GM12801 (cell line): ENCODE data around the gene GABRP.

Source experiments
- TF ChIP-seq, protein P1 (sequence below): IDR thresholded peaks from one replicate; pipeline ENCODE4 v1.5.1; 2011; ENCODE audit warnings: control low read depth; ENCODE audit not compliant: insufficient read length; ENCODE audit errors: extremely low read depth

Gene GABRP

DNA sequence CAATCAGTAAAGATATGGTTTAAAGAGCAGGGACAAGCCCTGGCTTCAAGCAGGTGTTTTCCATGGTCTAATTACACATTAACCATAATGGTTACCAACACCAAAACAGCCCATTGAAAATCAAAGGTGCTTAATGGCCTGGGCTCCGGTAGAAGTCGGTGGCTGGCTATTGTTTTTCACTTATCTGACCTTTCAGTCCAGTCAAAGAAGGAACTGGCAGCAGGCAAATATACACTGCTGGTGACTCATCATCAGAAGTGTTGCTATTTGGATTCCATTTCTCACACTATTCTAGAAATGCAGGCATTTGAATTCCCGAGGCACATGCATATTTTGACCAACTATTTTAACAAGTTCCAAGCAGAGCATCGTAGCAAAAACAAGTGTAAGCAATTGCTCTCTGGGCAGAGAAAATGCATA, 26.3 kb upstream of the GABRP start:
- TF ChIP-seq, protein P1, sequence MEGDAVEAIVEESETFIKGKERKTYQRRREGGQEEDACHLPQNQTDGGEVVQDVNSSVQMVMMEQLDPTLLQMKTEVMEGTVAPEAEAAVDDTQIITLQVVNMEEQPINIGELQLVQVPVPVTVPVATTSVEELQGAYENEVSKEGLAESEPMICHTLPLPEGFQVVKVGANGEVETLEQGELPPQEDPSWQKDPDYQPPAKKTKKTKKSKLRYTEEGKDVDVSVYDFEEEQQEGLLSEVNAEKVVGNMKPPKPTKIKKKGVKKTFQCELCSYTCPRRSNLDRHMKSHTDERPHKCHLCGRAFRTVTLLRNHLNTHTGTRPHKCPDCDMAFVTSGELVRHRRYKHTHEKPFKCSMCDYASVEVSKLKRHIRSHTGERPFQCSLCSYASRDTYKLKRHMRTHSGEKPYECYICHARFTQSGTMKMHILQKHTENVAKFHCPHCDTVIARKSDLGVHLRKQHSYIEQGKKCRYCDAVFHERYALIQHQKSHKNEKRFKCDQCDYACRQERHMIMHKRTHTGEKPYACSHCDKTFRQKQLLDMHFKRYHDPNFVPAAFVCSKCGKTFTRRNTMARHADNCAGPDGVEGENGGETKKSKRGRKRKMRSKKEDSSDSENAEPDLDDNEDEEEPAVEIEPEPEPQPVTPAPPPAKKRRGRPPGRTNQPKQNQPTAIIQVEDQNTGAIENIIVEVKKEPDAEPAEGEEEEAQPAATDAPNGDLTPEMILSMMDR, result no peak

DNA sequence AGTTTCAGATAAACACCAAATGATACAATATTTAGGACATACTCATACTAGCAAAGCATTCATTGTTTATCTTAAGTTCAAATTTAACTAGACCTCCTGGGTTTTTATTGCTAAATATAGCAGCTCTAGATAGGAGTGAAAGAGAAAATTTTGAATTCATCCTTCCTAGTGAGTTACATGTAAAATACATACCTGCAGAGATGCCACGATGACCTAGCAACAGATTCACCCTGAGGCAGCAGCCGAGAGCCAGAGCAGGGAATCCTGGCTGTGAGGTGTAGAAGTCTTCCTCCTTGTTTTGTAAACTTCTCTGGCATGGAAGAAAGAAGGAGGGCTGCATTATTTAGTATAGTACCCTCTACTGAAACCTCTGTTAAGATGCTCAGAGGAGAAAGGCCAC, 25.9 kb upstream of the GABRP start:
- TF ChIP-seq, protein P1, result no peak

DNA sequence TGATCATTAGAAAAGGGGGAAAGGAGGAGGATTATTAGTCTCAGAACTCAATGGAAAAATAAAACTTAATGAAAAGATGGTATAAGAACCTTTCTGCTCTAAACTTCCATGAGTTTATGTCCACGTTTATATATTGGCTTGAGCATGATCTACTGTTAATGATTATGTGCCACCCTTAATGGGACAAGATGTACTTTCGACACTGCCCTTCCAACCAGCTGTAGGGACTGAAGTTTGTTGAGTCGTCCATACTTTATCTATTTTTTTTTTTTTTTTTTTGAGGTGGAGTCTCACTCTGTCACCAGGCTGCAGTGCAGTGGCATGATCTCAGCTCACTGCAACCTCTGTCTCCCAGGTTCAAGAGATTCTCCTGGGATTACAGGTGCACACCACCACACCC, 25.0 kb upstream of the GABRP start:
- TF ChIP-seq, protein P1, result no peak

DNA sequence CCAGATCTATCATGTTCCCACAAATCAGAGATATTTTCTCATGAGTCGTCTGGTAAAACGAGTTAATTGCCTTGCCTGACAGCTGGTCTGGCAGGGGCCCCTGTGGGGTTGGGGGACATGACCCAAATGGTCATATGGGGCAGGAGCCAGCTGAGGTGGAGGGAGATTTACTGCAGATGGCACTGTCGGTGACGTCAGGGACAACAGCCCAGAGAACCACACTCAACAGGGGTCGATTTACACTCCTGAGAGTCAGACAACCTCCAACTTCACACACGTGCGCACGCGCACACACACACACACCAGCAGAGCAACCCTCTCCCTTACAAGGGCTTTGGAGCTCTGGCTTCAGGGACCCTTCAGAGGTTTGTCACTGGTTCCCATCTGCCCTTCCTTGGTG, 23.4 kb upstream of the GABRP start:
- TF ChIP-seq, protein P1, result no peak

DNA sequence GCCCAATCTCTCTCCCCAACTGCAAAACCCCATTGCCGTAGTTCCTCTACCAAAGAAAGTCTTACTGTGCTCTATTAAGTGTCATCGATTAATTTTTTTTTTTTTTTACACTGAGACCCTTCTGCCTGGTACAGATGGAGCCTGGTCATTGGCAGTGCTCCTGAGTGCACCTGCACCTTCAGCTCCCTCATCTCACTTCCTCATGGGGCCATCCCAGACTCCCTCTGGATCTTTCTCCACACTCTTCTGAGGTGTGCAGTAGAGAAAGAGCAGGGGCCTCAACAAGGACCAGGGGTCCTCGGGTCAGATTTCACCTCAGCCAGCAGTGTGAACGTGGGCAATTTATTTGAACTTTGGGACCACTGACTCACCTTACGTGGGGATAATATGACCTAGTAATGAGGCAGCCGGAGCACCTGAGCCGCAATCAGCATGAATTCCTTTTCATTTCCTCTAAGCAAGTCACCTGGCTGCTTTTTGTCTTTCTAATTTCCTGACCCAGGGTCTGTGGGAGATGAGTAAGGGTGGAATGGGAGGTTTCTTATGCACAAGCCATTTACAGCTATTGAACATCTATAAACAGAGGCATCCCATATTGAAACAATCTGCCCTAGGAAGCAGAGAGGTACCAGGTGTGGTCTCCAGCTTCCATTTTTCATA, 22.3 kb upstream of the GABRP start:
- TF ChIP-seq, protein P1, result no peak

DNA sequence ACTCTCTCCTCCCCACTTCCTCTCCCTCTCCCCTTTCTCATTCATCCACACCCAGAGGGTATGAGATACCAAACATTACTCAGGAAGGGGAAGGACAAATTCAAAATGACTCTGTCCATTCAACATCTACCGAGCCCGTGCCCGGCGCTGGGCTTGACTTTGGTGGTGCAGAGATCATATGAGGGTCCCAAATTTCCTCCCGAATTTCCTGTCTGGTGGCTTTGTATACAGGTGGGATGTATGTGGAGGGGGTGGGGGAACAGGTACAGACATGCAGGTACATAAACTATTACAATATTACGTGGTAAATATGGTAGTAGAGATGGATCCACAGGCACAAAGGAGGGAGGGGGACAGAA, 21.8 kb upstream of the GABRP start:
- TF ChIP-seq, protein P1, result no peak

DNA sequence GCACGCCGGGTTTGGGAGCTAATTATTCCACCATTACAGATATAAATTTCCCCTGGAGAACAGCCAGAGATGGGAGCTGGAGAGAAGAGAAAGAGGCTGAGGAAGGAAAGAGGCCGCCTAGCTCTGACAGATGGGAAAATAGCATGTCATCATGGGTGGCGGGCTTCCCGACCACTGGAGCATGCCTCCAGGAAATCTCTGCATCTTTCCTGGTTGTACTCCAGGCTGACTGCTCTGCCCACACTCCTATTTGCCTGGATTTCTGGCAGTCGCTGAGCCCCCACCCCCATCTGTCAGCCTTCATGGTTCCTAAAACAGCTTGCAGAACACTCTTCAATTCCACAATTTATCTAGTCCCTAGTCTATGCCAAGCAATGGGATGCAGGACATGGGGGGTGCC, 14.3 kb upstream of the GABRP start:
- TF ChIP-seq, protein P1, result no peak

DNA sequence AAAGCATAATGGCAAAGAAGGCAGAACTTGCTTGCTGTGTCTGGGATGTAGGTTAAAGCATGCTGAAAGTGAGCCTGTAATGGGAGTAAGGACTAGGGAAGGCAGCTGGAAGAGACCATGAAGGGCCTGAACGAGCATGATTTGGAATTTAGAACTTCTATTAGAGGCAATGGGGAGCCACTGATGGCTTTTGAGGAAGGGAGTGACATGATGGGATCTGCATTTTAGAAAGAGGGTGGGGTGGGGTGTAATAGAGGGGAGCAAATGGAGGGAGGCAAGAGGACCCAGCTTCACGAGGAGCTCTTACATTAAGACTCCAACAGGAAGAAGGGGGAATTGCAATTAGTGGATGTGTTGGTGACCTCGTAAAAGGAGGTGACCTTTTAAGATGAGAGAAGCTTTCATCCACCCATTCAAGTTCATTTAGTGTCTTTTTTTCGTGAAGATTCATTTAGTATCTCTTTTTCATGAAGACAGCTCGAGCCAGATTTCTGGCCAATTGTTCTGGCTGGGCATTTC, 13.6 kb upstream of the GABRP start:
- TF ChIP-seq, protein P1, result no peak
